Tibial nerve (tissue), 3 donors: ENCODE data around the gene KRT77.

ENCODE experiments used
- POLR2A ChIP-seq, 2 donors: fragments of 450-650 bp; IDR thresholded peaks; one replicate each; pipeline ENCODE4 v1.6.1; 2017; ENCODE audit warnings: antibody characterized with exemption in 2 of 2, mild to moderate bottlenecking in 2 of 2, moderate library complexity in 2 of 2
- TF ChIP-seq, protein P1 (sequence below), 5 experiments: fragments of 200-600 bp in 3 of 5; fragments of 450-650 bp in 2 of 5; sonication (generic) in 3 of 5; IDR thresholded peaks; one replicate each; pipeline ENCODE4 v1.5.1; 2016 to 2019; ENCODE audit warnings: antibody characterized with exemption in 5 of 5, mild to moderate bottlenecking in 3 of 5, moderate library complexity in 2 of 5

DNA sequence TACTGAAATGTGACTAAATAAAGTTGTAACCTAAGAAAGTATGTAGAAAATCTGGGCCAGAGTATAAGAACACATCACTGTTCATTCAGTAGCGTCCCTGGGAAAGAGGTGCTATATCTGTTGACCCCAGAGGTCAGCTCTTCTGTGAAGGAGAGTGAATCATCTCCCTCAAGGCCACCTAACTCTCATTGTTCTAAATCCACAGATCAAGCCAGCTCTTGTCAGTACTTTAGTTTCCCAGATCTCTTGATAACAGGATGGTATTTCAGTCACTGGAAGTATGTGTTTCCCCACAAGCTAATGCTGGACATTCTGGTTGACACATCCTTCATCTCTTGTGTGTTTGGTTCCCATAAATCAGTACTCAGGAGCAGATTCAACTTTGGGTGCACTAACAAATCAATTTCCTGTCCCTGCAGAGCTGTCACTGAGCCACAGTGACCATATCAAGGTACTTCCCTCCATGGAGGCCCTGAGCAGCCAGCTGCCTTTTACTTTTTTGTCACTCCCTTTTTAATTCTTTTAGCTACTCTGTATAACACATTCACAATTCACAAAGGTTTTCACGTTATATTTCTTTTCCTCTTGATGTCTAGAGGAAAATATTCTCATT, 30.9 kb downstream of the KRT77 start:
- TF ChIP-seq, protein P1, sequence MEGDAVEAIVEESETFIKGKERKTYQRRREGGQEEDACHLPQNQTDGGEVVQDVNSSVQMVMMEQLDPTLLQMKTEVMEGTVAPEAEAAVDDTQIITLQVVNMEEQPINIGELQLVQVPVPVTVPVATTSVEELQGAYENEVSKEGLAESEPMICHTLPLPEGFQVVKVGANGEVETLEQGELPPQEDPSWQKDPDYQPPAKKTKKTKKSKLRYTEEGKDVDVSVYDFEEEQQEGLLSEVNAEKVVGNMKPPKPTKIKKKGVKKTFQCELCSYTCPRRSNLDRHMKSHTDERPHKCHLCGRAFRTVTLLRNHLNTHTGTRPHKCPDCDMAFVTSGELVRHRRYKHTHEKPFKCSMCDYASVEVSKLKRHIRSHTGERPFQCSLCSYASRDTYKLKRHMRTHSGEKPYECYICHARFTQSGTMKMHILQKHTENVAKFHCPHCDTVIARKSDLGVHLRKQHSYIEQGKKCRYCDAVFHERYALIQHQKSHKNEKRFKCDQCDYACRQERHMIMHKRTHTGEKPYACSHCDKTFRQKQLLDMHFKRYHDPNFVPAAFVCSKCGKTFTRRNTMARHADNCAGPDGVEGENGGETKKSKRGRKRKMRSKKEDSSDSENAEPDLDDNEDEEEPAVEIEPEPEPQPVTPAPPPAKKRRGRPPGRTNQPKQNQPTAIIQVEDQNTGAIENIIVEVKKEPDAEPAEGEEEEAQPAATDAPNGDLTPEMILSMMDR (IDR thresholded peaks at IDR 0.05), result no peak
- TF ChIP-seq POLR2A (IDR thresholded peaks at IDR 0.05), result no peak
